ENCODE data around the gene URB2. TPM values are rescaled to one million over a fixed set of nuclear protein-coding genes. Genes with fewer than 3 reads are reported as not detected.

The URB2 gene
- total and polyA plus RNA-seq, 2 experiments from 2014 or later = 7.6 to 44.3 TPM

DNA sequence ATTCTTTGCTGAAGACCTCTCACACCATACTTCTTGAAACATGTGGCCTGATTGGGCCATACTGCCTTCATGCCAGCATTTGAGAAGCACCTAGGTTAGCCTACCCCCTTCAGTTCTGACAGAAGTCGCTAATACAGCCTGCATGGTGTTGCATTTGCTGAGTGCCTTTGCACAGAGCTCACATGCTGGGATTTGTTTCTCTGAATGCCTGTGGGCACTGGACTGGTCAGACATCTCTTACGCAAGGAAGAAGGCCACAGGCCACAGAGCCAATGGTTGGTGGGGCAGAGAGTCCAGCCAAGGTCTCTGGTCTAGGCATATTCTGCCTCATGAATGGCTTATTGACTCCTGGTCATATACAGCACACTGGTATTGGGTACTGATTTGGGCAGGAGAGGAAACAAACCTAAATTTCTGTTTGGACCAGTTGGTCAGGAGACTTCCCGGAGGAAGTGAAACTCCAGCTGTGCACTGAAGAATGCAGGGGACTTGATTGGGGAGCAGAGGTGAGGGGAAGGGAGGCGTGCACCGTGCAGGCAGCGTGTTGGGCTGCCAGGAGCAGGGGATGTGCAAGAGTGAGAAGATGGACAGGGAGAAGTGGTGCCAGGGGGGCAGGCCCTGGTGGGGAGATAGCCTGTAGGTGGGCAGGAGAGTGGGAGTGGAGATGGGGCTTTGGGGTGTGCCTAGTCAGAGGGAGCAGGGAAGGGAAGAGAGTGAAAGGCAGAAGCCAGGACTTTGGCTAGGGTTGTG lies 18.1 kb downstream of the URB2 start (continued):
- TF ChIP-seq, protein P1, sequence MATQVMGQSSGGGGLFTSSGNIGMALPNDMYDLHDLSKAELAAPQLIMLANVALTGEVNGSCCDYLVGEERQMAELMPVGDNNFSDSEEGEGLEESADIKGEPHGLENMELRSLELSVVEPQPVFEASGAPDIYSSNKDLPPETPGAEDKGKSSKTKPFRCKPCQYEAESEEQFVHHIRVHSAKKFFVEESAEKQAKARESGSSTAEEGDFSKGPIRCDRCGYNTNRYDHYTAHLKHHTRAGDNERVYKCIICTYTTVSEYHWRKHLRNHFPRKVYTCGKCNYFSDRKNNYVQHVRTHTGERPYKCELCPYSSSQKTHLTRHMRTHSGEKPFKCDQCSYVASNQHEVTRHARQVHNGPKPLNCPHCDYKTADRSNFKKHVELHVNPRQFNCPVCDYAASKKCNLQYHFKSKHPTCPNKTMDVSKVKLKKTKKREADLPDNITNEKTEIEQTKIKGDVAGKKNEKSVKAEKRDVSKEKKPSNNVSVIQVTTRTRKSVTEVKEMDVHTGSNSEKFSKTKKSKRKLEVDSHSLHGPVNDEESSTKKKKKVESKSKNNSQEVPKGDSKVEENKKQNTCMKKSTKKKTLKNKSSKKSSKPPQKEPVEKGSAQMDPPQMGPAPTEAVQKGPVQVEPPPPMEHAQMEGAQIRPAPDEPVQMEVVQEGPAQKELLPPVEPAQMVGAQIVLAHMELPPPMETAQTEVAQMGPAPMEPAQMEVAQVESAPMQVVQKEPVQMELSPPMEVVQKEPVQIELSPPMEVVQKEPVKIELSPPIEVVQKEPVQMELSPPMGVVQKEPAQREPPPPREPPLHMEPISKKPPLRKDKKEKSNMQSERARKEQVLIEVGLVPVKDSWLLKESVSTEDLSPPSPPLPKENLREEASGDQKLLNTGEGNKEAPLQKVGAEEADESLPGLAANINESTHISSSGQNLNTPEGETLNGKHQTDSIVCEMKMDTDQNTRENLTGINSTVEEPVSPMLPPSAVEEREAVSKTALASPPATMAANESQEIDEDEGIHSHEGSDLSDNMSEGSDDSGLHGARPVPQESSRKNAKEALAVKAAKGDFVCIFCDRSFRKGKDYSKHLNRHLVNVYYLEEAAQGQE (IDR thresholded peaks at IDR 0.05; ENCODE audit: unreplicated experiment) = no peak
- TF ChIP-seq EZH2 (IDR thresholded peaks at IDR 0.05; ENCODE audit: low read depth, unreplicated experiment) (no peak), POLR2AphosphoS5 (IDR thresholded peaks at IDR 0.05; ENCODE audit: low read depth) (no peak), JUNB (IDR thresholded peaks at IDR 0.05; ENCODE audit: unreplicated experiment) (no peak), STAT1 (IDR thresholded peaks at IDR 0.05; ENCODE audit: unreplicated experiment) (no peak), EZH2phosphoT487 (IDR thresholded peaks at IDR 0.05; ENCODE audit: unreplicated experiment) (no peak)
- TF ChIP-seq, protein P2, sequence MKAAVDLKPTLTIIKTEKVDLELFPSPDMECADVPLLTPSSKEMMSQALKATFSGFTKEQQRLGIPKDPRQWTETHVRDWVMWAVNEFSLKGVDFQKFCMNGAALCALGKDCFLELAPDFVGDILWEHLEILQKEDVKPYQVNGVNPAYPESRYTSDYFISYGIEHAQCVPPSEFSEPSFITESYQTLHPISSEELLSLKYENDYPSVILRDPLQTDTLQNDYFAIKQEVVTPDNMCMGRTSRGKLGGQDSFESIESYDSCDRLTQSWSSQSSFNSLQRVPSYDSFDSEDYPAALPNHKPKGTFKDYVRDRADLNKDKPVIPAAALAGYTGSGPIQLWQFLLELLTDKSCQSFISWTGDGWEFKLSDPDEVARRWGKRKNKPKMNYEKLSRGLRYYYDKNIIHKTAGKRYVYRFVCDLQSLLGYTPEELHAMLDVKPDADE (IDR thresholded peaks at IDR 0.05) = no peak
- TF ChIP-seq, protein P3, sequence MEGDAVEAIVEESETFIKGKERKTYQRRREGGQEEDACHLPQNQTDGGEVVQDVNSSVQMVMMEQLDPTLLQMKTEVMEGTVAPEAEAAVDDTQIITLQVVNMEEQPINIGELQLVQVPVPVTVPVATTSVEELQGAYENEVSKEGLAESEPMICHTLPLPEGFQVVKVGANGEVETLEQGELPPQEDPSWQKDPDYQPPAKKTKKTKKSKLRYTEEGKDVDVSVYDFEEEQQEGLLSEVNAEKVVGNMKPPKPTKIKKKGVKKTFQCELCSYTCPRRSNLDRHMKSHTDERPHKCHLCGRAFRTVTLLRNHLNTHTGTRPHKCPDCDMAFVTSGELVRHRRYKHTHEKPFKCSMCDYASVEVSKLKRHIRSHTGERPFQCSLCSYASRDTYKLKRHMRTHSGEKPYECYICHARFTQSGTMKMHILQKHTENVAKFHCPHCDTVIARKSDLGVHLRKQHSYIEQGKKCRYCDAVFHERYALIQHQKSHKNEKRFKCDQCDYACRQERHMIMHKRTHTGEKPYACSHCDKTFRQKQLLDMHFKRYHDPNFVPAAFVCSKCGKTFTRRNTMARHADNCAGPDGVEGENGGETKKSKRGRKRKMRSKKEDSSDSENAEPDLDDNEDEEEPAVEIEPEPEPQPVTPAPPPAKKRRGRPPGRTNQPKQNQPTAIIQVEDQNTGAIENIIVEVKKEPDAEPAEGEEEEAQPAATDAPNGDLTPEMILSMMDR (conservative IDR thresholded peaks at IDR 0.05; ENCODE audit: low read depth in 2 of 2) = no peak

DNA sequence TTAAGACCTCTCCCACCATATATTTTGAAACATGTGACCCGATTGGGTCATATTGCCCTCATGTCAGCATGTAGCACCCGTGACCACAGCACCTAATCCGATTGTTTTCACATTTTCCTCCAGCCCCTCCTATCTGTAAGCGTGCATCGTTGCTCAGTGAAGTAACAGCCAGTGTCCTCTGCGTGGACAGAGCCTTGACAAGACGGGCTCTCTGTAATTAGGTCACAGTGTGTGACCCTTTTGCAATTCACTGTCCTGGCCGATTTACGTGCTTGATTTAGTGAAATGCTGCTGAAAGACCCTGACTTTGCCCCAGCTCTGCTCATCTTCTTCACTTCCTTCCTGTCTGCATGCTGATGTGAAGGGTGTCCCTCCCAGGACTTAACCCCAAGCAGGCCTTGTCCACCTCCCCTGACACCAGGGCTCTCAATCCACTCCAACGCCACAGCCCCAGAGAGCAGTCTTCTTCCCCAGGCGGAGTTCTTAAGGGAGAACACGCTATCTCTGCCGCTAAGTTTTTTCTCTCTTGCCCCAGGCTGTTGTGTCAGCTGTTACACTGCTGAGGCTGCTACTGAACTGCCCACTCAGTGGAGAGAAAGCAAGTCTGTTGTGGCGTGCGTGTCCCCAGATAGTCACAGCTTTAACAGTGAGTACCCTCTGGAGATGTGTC lies 19.4 kb downstream of the URB2 start:
- no peak overlapping the region for H3K27ac ChIP-seq (ENCODE audit: low read depth)
- DNase-seq (ENCODE audit: low spot score) (no peak), ATAC-seq (no peak)
- peaks cover 25% of the 10 kb centered on the region for H3K79me2 ChIP-seq (replicated peaks; ENCODE audit: insufficient read depth)
- Mint-ChIP-seq H3K36me3 (ENCODE audit: low read depth) (peaks cover 67% of the 10 kb centered on the region), H3K27ac (no peak overlapping the region), H3K9me3 (no peaks in the 10 kb centered on the region), H3K4me3 (no peak overlapping the region), H3K4me1 (no peaks in the 10 kb centered on the region), H3K27me3 (ENCODE audit: insufficient read depth, low read depth, poor library complexity) (peaks cover 3% of the 10 kb centered on the region)
- peaks cover 17% of the 10 kb centered on the region for H4K20me1 ChIP-seq (replicated peaks; ENCODE audit: insufficient read depth)
- H3K4me1 ChIP-seq (ENCODE audit: insufficient read depth) = no peaks in the 10 kb centered on the region
- no peak overlapping the region for H2AFZ ChIP-seq
- H3K4me3 ChIP-seq = no peak overlapping the region
- no peak overlapping the region for H3K4me2 ChIP-seq
- H3K9me2 ChIP-seq (ENCODE audit: insufficient read depth) = no peaks in the 10 kb centered on the region
- H3F3A ChIP-seq (replicated peaks; ENCODE audit: low read depth) = no peaks in the 10 kb centered on the region
- H3K36me3 ChIP-seq (ENCODE audit: insufficient read depth) = peaks cover 41% of the 10 kb centered on the region
- H3K27me3 ChIP-seq (ENCODE audit: insufficient read depth) = no peaks in the 10 kb centered on the region
- TF ChIP-seq, protein P3 (conservative IDR thresholded peaks at IDR 0.05; ENCODE audit: low read depth in 2 of 2) = no peak
- TF ChIP-seq, protein P2 (IDR thresholded peaks at IDR 0.05) = no peak
- TF ChIP-seq, protein P1 (IDR thresholded peaks at IDR 0.05; ENCODE audit: unreplicated experiment) = no peak
- TF ChIP-seq CREB1 (CRISPR knock-in tag; IDR thresholded peaks at IDR 0.05; ENCODE audit: low read depth) (no peak), STAT1 (IDR thresholded peaks at IDR 0.05; ENCODE audit: unreplicated experiment) (no peak), ZNF114 (CRISPR knock-in tag; IDR thresholded peaks at IDR 0.05) (no peak), JUNB (IDR thresholded peaks at IDR 0.05; ENCODE audit: unreplicated experiment) (no peak), ZNF331 (CRISPR knock-in tag; IDR thresholded peaks at IDR 0.05; ENCODE audit: low read depth) (no peak), EZH2phosphoT487 (IDR thresholded peaks at IDR 0.05; ENCODE audit: unreplicated experiment) (no peak)
